Neuronal stem cell (in vitro differentiated cells): ENCODE data around the gene CASP8AP2.

ENCODE experiments used
- DNase-seq: peaks from one replicate; pipeline ENCODE4 v3.0.0-alpha.2; 2013; ENCODE audit warnings: low spot score
- H2AFZ ChIP-seq: one replicate; pipeline ENCODE4 v1.6.1; 2013; ENCODE audit warnings: mild to moderate bottlenecking, low read length, inconsistent platforms
- H2AK5ac ChIP-seq: 2 replicates; pipeline ENCODE4 v1.6.1; 2013; ENCODE audit warnings: low read depth, mild to moderate bottlenecking, inconsistent platforms, low read length, moderate library complexity, mixed read lengths
- H2BK120ac ChIP-seq: 2 replicates; pipeline ENCODE4 v1.6.1; 2013; ENCODE audit warnings: low read depth, mild to moderate bottlenecking, inconsistent platforms, low read length, moderate library complexity, mixed read lengths
- H2BK12ac ChIP-seq: one replicate; pipeline ENCODE4 v1.6.1; 2013; ENCODE audit warnings: low read length, inconsistent platforms
- H2BK15ac ChIP-seq: 2 replicates; pipeline ENCODE4 v1.6.1; 2013; ENCODE audit warnings: mild to moderate bottlenecking, low read length, inconsistent platforms, mixed read lengths
- H2BK5ac ChIP-seq: one replicate; pipeline ENCODE4 v1.6.1; 2013; ENCODE audit warnings: inconsistent platforms, mild to moderate bottlenecking, low read length, moderate library complexity
- H3K14ac ChIP-seq: one replicate; pipeline ENCODE4 v1.6.1; 2013; ENCODE audit warnings: low read length, inconsistent platforms
- H3K18ac ChIP-seq: 2 replicates; pipeline ENCODE4 v1.6.1; 2013; ENCODE audit warnings: low read length, inconsistent platforms
- H3K23ac ChIP-seq: 2 replicates; pipeline ENCODE4 v1.6.1; 2013; ENCODE audit warnings: low read depth, mild to moderate bottlenecking, mixed read lengths, low read length, inconsistent platforms; ENCODE audit not compliant: poor library complexity
- H3K27ac ChIP-seq: replicated peaks from 3 replicates; pipeline ENCODE4 v1.5.1; 2013; ENCODE audit warnings: low read length, inconsistent platforms
- H3K27me3 ChIP-seq, 3 experiments: 2 replicates each; pipeline ENCODE4 v1.6.1; 2013; ENCODE audit warnings: low read length in 3 of 3, mild to moderate bottlenecking in 2 of 3, inconsistent platforms in 1 of 3, low read depth in 1 of 3, mixed read lengths in 1 of 3, moderate library complexity in 1 of 3; ENCODE audit not compliant: control insufficient read depth in 3 of 3, insufficient read depth in 3 of 3
- H3K36me3 ChIP-seq, 2 donors: replicated peaks in 1 of 2; 2 replicates each; pipeline ENCODE4 v1.6.1; 2013; ENCODE audit warnings: low read length in 2 of 2; ENCODE audit not compliant: control insufficient read depth in 2 of 2, insufficient read depth in 2 of 2
- H3K4ac ChIP-seq: 2 replicates; pipeline ENCODE4 v1.6.1; 2013; ENCODE audit warnings: inconsistent platforms, mild to moderate bottlenecking, low read length, moderate library complexity
- H3K4me1 ChIP-seq, 2 donors: 1 replicate in 1 of 2; 2 replicates in 1 of 2; pipeline ENCODE4 v1.6.1; 2013; ENCODE audit warnings: low read length in 2 of 2, low read depth in 1 of 2; ENCODE audit not compliant: control insufficient read depth in 2 of 2, insufficient read depth in 1 of 2
- H3K4me2 ChIP-seq: one replicate; pipeline ENCODE4 v1.6.1; 2013; ENCODE audit warnings: mild to moderate bottlenecking, low read length, inconsistent platforms; ENCODE audit not compliant: insufficient read depth, poor library complexity, severe bottlenecking
- H3K4me3 ChIP-seq, 2 donors: 2 replicates each; pipeline ENCODE4 v1.5.1; 2013; ENCODE audit warnings: low read length in 2 of 2, mild to moderate bottlenecking in 2 of 2, inconsistent platforms in 1 of 2, moderate library complexity in 1 of 2
- H3K79me1 ChIP-seq: one replicate; pipeline ENCODE4 v1.6.1; 2013; ENCODE audit warnings: low read depth, mild to moderate bottlenecking, inconsistent platforms, low read length, moderate library complexity
- H3K9ac ChIP-seq: one replicate; pipeline ENCODE4 v1.6.1; 2013; ENCODE audit warnings: mild to moderate bottlenecking, low read depth, low read length, inconsistent platforms; ENCODE audit not compliant: poor library complexity
- H3K9me3 ChIP-seq, 2 donors: replicated peaks in 1 of 2; 2 replicates each; pipeline versions ENCODE3 to v1.6.1; 2013; ENCODE audit warnings: low read length in 2 of 2, mild to moderate bottlenecking in 2 of 2, inconsistent platforms in 1 of 2, low read depth in 1 of 2, mixed read lengths in 1 of 2, moderate library complexity in 1 of 2; ENCODE audit not compliant: control insufficient read depth in 2 of 2, insufficient read depth in 1 of 2
- H4K8ac ChIP-seq: one replicate; pipeline ENCODE4 v1.6.1; 2013; ENCODE audit warnings: low read depth, mild to moderate bottlenecking, inconsistent platforms, low read length, moderate library complexity
- H4K91ac ChIP-seq: one replicate; pipeline ENCODE4 v1.6.1; 2013; ENCODE audit warnings: low read length, low read depth, mild to moderate bottlenecking, inconsistent platforms; ENCODE audit not compliant: poor library complexity
- WGBS, 2 donors: extraction: QIAGEN DNeasy Blood & Tissue Kit; methylation state at CpG; one replicate each; pipeline ENCODE4 v1.1.7; 2013; ENCODE audit warnings: missing lambda C conversion rate in 2 of 2, mixed read lengths in 1 of 2; ENCODE audit not compliant: insufficient read length in 2 of 2, insufficient replicate concordance in 1 of 2; ENCODE audit errors: extremely low coverage in 2 of 2; 5-methylcytosine and 5-hydroxymethylcytosine counted together

The CASP8AP2 gene

GRCh38 chr6:89790403-89790802 lies 39.3 kb upstream of the CASP8AP2 start:
- H3K23ac ChIP-seq: no peak overlapping the region
- no peak overlapping the region for H2BK5ac ChIP-seq
- no CpG with 5 or more reads among the region's 2 CpGs for WGBS, 2 donors
- H3K36me3 ChIP-seq: peaks cover 20 to 92% of the 10 kb centered on the region in 2 donors
- no peak overlapping the region for H2AK5ac ChIP-seq
- no peak overlapping the region for H4K8ac ChIP-seq
- H3K27ac ChIP-seq: no peak overlapping the region
- no peak overlapping the region for H3K9ac ChIP-seq
- no peak overlapping the region for H2BK120ac ChIP-seq
- DNase-seq: no peak
- H2BK15ac ChIP-seq: no peak overlapping the region
- H2BK12ac ChIP-seq: no peak overlapping the region
- H3K79me1 ChIP-seq: no peaks in the 10 kb centered on the region
- H3K27me3 ChIP-seq: no peaks in the 10 kb centered on the region
- H3K4me1 ChIP-seq: no peaks in the 10 kb centered on the region
- no peak overlapping the region for H2AFZ ChIP-seq
- no peak overlapping the region for H3K4ac ChIP-seq
- H4K91ac ChIP-seq: no peak overlapping the region
- H3K4me2 ChIP-seq: no peak overlapping the region
- H3K4me3 ChIP-seq: no peak overlapping the region
- H3K18ac ChIP-seq: no peak overlapping the region
- H3K14ac ChIP-seq: no peak overlapping the region
- H3K9me3 ChIP-seq: no peaks in the 10 kb centered on the region

GRCh38 chr6:89792881-89793280 lies 36.8 kb upstream of the CASP8AP2 start:
- Histone ChIP-seq H2AK5ac (no peak overlapping the region), H3K4me1 (no peaks in the 10 kb centered on the region), H2BK120ac (no peak overlapping the region), H3K23ac (no peak overlapping the region), H2AFZ (no peak overlapping the region), H3K27me3 (no peaks in the 10 kb centered on the region), H3K4me2 (no peak overlapping the region), H3K36me3 (peaks cover 19 to 81% of the 10 kb centered on the region in 2 donors), H2BK5ac (no peak overlapping the region), H3K4ac (no peak overlapping the region), H4K91ac (no peak overlapping the region), H4K8ac (no peak overlapping the region), H3K4me3 (no peak overlapping the region), H3K79me1 (peaks cover 3% of the 10 kb centered on the region), H3K14ac (no peak overlapping the region), H3K9ac (no peak overlapping the region), H3K9me3 (no peaks in the 10 kb centered on the region), H2BK12ac (no peak overlapping the region), H3K27ac (no peak overlapping the region), H2BK15ac (no peak overlapping the region), H3K18ac (no peak overlapping the region)
- DNase-seq: no peak
- WGBS, 2 donors: no CpG with 5 or more reads among the region's 2 CpGs

- H3K4me3 ChIP-seq: no peak overlapping the region
- H3K14ac ChIP-seq: no peak overlapping the region
- H2BK12ac ChIP-seq: no peak overlapping the region
- H3K18ac ChIP-seq: no peak overlapping the region
- H3K4me2 ChIP-seq: no peak overlapping the region
- H2AK5ac ChIP-seq: no peak overlapping the region
- H3K9me3 ChIP-seq: no peaks in the 10 kb centered on the region
- no peak overlapping the region for H3K27ac ChIP-seq
- no peak for DNase-seq
- H3K36me3 ChIP-seq: peaks cover 17 to 77% of the 10 kb centered on the region in 2 donors
- no peaks in the 10 kb centered on the region for H3K27me3 ChIP-seq
- no peak overlapping the region for H2AFZ ChIP-seq
- WGBS, 2 donors: no CpG with 5 or more reads among the region's 3 CpGs
- H3K79me1 ChIP-seq: peaks cover 3% of the 10 kb centered on the region
- H3K4ac ChIP-seq: no peak overlapping the region
- no peak overlapping the region for H4K91ac ChIP-seq
- H3K9ac ChIP-seq: no peak overlapping the region
- H3K23ac ChIP-seq: no peak overlapping the region
- no peaks in the 10 kb centered on the region for H3K4me1 ChIP-seq
- H2BK5ac ChIP-seq: no peak overlapping the region
- H4K8ac ChIP-seq: no peak overlapping the region
- H2BK120ac ChIP-seq: no peak overlapping the region
- H2BK15ac ChIP-seq: no peak overlapping the region
Observed at GRCh38 chr6:89793586-89793985, 36.1 kb upstream of the CASP8AP2 start.

- Histone ChIP-seq H3K27ac (no peak overlapping the region), H3K79me1 (peaks cover 3% of the 10 kb centered on the region), H3K9me3 (no peaks in the 10 kb centered on the region), H3K14ac (no peak overlapping the region), H2AFZ (no peak overlapping the region), H4K91ac (no peak overlapping the region), H2AK5ac (no peak overlapping the region), H3K36me3 (peaks cover 19 to 78% of the 10 kb centered on the region in 2 donors), H2BK5ac (no peak overlapping the region), H4K8ac (no peak overlapping the region), H3K27me3 (no peaks in the 10 kb centered on the region), H2BK120ac (no peak overlapping the region), H3K4me2 (no peak overlapping the region), H3K23ac (no peak overlapping the region), H3K9ac (no peak overlapping the region), H3K18ac (no peak overlapping the region), H3K4me3 (no peak overlapping the region), H2BK15ac (no peak overlapping the region), H3K4ac (no peak overlapping the region), H2BK12ac (no peak overlapping the region), H3K4me1 (no peaks in the 10 kb centered on the region)
- DNase-seq: no peak
- no CpG with 5 or more reads among the region's 6 CpGs for WGBS, 2 donors
Observed at GRCh38 chr6:89794324-89794723, 35.4 kb upstream of the CASP8AP2 start.
